Retinal pigment epithelial cell (primary cell): ENCODE measurements around the gene C14orf132.

ENCODE experiments used
- DNase-seq: peaks from one replicate; pipeline ENCODE4 v3.0.0-alpha.2; 2010; ENCODE audit warnings: low read depth
- H3K4me3 ChIP-seq: 2 replicates; pipeline ENCODE4 v1.5.1; 2011; ENCODE audit warnings: mild to moderate bottlenecking, low read length, control low read depth, moderate library complexity
- TF ChIP-seq, protein P1 (sequence below): conservative IDR thresholded peaks from 2 replicates; pipeline ENCODE4 v1.5.1; 2011; ENCODE audit warnings: low read depth, low read length, control low read depth, inconsistent platforms

C14orf132 gene

GRCh38 chr14:96097752-96098151 lies 58.6 kb downstream of the C14orf132 start:
- H3K4me3 ChIP-seq, result no peak overlapping the region
- TF ChIP-seq, protein P1, sequence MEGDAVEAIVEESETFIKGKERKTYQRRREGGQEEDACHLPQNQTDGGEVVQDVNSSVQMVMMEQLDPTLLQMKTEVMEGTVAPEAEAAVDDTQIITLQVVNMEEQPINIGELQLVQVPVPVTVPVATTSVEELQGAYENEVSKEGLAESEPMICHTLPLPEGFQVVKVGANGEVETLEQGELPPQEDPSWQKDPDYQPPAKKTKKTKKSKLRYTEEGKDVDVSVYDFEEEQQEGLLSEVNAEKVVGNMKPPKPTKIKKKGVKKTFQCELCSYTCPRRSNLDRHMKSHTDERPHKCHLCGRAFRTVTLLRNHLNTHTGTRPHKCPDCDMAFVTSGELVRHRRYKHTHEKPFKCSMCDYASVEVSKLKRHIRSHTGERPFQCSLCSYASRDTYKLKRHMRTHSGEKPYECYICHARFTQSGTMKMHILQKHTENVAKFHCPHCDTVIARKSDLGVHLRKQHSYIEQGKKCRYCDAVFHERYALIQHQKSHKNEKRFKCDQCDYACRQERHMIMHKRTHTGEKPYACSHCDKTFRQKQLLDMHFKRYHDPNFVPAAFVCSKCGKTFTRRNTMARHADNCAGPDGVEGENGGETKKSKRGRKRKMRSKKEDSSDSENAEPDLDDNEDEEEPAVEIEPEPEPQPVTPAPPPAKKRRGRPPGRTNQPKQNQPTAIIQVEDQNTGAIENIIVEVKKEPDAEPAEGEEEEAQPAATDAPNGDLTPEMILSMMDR, result no peak
- DNase-seq, result no peak

DNA sequence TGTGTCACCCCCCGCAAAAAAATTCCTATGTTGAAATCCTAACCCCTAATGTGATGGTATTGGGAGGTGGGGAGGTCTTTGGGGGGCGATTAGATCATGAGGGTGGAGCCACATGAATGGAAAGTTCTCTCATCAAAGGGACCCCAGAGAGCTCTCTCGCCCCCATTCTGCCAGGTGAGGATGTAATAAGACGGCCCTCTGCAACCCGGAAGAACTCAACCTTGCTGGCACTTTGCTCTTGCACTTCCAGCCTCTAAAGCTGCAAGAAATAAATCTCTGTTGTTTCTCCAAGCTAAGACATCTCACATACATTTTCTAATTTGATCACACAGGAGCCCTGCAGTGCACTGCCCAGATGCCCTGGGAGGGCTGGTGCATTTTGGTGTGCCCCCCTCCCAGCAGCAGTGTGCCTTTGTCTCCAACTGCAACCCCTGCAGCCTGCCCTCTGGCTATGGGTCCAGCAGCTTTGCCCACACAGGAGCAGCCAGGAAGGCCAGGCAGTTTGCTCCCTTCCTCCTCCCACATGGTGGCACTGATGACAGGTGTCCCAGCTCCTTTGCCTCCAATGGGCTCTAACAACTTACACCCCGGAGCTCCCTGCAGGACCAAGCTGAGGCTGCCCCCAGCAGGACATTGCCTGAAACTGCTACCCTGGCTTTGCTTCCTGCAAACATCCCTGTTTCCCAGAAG lies 59.3 kb downstream of the C14orf132 start:
- DNase-seq, result peak; percentile 19

GRCh38 chr14:96098999-96099335 lies 59.8 kb downstream of the C14orf132 start:
- DNase-seq, result no peak
- TF ChIP-seq, protein P1, result no peak
- H3K4me3 ChIP-seq, result no peak overlapping the region

More for the DNA sequence above, 59.3 kb downstream of the C14orf132 start:
- TF ChIP-seq, protein P1, result peak; percentile 93
- no peak overlapping the region for H3K4me3 ChIP-seq

DNA sequence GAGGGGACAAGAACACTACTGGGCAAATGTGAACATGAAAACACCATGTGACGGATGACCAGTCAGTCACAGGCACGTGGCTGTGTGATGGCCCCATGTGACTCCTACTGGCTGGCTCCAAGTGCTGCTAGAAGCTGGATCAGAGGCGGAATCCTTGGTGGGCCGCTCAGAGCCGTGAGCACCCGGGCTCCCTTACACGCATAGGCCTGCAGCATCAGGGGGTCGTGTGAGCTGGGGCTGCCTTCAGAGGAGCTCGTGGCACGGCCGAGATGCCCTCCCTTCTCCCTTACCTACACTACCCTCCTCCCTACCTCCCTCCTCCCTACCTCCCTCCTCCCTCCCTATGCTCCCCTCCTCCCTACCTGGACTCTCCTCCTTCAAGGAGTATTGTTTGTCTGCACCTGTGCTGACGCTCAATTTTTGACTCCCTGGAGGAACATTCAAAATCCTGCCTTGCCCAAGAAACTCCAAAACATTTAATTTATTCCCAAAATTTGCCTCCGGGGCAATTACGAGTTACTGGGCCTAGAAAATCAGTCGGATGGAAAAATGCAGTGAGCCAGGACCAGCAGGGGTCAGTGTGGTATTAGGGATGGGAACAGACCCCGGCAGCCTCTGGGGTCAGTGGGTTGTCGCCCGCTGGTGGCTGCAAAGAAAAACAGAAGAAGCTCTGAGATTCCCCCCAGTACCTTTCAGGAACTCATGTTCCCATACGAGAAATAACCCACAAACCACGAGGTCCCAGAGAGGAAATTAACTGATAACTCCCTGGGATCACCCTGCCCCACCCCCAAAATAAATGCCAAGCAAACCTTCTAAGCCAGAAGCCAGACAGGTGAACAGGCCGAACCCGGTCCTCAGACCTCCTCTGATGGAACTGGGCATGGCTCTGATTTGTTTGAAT lies 61.3 kb downstream of the C14orf132 start:
- TF ChIP-seq, protein P1, result peak; percentile 91
- no peak overlapping the region for H3K4me3 ChIP-seq
- peak; percentile 62 for DNase-seq

- no peak overlapping the region for H3K4me3 ChIP-seq
- peak; percentile 31 for DNase-seq
- TF ChIP-seq, protein P1, result peak; percentile 6
Observed at GRCh38 chr14:96102081-96102856, 63.1 kb downstream of the C14orf132 start.

DNA sequence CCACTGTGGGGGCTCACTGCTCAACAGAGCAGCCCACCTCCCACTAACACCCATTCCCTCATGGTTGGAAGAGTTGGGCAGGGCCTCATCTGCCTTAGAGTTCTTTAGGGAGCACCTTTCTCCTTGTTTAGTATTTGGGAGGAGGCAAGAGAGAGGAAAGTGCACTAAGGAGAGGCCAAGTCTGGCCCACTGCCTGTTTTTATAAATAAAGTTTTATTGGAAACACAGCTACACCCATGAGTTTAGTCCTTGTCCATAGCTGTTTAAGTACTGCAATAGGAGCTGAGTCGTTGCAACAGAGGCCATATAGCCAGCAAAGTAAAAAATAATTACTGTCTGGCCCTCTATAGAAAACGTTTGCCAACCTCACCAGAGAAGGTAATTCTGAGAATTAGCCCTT lies 63.9 kb downstream of the C14orf132 start:
- DNase-seq, result no peak
- H3K4me3 ChIP-seq, result no peak overlapping the region
- TF ChIP-seq, protein P1, result no peak
